ENCODE measurements around the gene ZNF136.

ZNF136 gene

GRCh38 chr19:12194827-12195731, 32.2 kb downstream of the ZNF136 start:
- peak; percentile 98 for DNase-seq

GRCh38 chr19:12198136-12198535, 35.2 kb downstream of the ZNF136 start:
- no peak for DNase-seq

- no peak for DNase-seq
Observed at GRCh38 chr19:12199757-12200419, 37.0 kb downstream of the ZNF136 start.

DNA sequence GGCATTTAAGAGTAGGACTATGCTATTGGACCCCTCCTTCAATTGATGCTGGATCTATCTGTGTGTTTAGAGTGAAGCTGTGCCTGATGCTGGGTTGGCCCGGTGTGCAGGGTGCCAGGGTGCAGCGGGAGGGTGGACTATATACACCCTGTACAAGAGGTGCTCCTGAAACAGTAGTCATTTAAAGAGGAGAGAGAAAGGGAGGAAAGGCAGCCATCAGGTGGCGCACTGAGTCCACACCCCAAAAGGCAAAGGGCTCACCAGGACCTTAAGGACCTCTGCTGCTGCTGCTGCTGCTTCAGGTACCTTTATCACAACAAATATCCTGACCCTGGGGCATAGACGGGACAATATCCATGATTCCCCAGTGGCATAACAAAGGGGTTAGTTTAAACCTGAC, 39.4 kb downstream of the ZNF136 start:
- peak; percentile 36 for DNase-seq

- no peak for DNase-seq
Observed at GRCh38 chr19:12205296-12205695, 42.4 kb downstream of the ZNF136 start.

DNA sequence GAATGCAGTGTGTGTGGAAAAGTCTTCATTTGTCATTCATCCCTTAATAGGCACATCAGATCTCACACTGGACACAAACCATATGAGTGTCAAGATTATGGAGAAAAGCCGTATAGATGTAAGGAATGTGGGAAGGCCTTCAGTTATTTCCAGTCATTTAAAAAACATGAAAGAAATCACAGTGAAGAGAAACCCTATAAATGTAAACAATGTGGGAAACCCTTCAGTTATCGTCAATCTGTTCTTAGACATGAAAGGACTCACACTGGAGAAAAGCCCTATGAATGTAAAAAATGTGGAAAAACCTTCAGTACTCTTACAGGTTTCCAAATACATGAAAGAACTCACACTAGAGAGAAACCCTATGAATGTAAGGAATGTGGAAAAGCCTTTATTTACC, 45.3 kb downstream of the ZNF136 start:
- DNase-seq, result no peak

DNA sequence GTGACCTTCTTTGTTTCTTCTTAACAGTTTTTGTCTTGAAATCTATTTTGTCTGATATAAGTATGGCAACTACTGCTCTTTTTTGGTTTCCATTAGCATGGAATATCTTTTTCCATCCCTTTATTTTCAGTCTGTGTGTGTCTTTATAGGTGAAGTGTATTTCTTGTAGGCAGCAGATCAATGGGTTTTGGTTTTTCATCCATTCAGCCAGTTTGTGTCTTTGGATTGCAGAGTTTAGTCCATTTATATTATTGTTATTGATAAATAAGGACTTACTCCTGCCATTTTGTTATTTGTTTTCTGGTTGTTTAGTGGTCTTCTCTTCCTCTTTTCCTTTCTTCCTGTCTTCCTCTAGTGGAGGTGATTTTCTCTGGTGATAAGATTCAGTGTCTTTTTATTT, 54.4 kb downstream of the ZNF136 start:
- no peak for DNase-seq

- no peak for DNase-seq
Observed at GRCh38 chr19:12222980-12223630, 60.2 kb downstream of the ZNF136 start.

- DNase-seq, result no peak
Observed at GRCh38 chr19:12224676-12225075, 61.8 kb downstream of the ZNF136 start.

DNA sequence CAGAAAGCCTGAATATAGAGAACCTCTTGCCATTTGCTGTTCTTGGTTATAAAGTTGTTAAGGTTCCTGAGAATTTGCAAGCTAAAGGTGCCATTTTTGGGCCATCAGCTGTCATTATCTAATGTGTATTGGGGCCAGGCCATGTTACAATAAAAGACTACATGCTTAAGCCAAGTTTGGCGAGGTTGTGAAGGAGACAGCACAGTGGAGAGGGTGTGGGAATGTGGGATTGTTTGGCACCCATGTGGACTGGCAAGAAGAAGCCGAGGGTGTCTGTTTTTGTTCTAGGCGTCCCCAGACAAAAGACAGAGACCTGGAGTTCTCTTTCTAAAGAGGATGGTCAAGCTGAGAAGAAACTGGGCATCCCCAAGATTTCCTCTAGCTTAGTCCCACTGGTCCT, 67.1 kb downstream of the ZNF136 start:
- DNase-seq, result no peak

DNA sequence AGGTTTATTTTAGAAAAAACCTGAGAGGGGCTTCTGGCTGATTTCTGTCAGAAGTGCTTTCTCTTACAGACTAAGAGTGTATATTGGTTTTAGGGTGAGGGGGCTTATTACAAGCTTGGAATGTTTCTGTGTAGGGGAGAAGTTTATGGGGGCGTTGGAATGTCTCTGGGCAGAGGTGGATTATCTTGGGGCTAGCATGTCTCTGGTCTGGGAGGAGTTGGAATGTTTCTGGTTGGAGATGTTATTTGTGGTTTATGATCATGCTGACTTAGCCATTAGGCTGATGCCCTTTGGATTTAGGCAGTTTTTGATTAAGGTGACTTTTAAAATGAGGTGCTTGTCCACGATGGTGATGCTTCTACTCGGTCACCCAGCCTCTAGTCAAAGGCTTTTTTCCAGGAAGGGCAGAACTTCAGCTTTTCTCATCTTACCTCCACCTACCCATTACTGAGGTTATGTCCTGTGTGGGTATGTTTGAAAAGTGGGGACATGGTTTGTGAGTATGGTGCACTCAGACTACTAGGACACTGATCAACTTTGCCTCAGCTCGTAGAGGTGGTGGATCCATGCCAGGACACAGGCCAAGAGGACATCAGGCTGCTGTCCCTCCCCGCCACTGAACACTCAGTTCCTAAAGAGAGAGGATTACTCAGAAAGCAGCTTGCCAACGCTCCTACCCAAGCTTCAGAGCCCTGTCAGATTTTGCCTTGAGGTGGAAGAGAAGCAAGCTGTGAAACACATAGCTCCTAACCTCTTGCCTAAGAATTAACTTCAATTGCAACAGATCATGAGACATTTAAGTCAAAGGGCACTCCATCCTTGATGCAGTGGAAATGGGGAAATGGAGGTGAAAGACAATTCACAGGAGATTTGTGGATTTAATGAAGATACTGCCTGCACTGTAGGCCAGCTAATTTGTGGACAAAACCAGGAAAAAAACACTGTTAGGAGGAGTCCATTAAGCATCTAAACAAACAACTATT, 68.1 kb downstream of the ZNF136 start:
- DNase-seq, result no peak

GRCh38 chr19:12232961-12233360, 70.1 kb downstream of the ZNF136 start:
- DNase-seq, result no peak

DNA sequence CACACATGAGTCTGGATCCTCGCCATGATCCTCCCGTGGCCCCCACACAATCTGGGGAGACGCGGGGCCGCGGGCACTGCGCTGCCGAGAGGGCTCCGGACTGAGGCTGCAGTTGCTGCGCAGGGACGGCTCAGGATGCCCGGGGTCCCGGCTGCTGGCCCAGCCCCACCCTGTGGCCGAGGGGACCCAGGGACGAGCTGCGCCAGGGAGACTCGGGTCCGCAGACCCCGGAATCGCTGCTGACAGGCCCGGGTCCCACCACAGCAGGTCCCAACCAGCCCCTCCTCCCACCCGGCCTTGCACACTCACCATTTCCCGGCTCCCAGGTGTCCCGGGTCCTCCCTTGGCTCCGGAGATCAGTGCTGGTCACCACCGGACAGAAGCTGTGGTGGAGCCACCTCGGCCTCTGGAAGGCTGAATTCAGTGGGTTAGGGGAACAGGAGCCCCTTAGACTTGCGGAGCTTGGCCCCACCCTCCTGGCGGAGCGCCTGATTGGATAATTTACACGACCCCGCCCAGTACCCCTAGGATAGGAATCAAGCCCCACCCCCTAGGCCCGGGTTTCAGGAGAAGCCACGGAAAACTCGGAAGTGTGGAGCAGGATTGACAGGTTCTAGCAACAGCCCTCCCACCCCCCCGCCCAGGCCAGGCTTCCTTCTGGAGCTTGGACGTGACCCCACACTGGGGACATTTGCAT, 74.4 kb downstream of the ZNF136 start:
- no peak for DNase-seq
